Ectodermal cell (in vitro differentiated cells): ENCODE results near the gene KLHL20.
A peak's percentile ranks its signal among the peaks of the same experiment; 100 is the strongest.
"Not testable (repeated sequence)": the region's sequence is repeated elsewhere in the genome, so short reads cannot be mapped to it uniquely, and the experiment has no call there.

Experiments
- H3K27ac ChIP-seq: 2 replicates; pipeline ENCODE4 v1.7.0; 2013; ENCODE audit warnings: mild to moderate bottlenecking, low read depth, low read length; ENCODE audit not compliant: insufficient read depth, poor library complexity, severe bottlenecking
- H3K27me3 ChIP-seq: 2 replicates; pipeline ENCODE4 v1.7.0; 2013; ENCODE audit warnings: mild to moderate bottlenecking, low read length; ENCODE audit not compliant: insufficient read depth, control insufficient read depth, poor library complexity, severe bottlenecking
- H3K36me3 ChIP-seq: one replicate; pipeline ENCODE4 v1.7.0; 2013; ENCODE audit warnings: low read length; ENCODE audit not compliant: control insufficient read depth, insufficient read depth
- H3K4me1 ChIP-seq: one replicate; pipeline ENCODE4 v1.7.0; 2013; ENCODE audit warnings: low read length; ENCODE audit not compliant: control insufficient read depth, insufficient read depth
- H3K4me3 ChIP-seq: 2 replicates; pipeline ENCODE4 v1.7.0; 2013; ENCODE audit warnings: low read depth, low read length, control low read depth; ENCODE audit not compliant: insufficient read depth
- H3K9me3 ChIP-seq: 2 replicates; pipeline ENCODE4 v1.7.0; 2013; ENCODE audit warnings: mild to moderate bottlenecking, low read length, moderate library complexity; ENCODE audit not compliant: control insufficient read depth
- WGBS, 2 experiments: methylation state at CpG; one replicate each; pipeline ENCODE4 v1.1.7; 2013; ENCODE audit warnings: missing lambda C conversion rate in 2 of 2; 5-methylcytosine and 5-hydroxymethylcytosine counted together

The KLHL20 gene

DNA sequence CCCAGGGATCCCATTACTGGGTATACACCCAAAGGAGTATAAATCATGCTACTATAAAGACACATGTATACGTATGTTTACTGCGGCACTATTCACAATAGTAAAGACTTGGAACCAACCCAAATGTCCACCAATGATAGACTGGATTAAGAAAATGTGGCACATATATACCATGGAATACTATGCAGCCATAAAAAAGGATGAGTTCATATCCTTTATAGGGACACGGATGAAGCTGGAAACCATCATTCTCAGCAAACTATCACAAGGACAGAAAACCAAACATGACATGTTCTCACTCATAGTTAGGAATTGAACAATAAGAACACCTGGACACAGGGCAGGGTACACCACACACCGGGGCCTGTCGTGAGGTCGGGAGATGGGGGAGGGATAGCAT is 13.5 kb upstream of the KLHL20 start:
- H3K27ac ChIP-seq, H3K27me3 ChIP-seq, H3K4me1 ChIP-seq, H3K4me3 ChIP-seq, H3K36me3 ChIP-seq, H3K9me3 ChIP-seq: not testable (repeated sequence)
- WGBS, 2 experiments: 88 to 96% methylated on average over 5 to 6 of the region's 6 CpGs

DNA sequence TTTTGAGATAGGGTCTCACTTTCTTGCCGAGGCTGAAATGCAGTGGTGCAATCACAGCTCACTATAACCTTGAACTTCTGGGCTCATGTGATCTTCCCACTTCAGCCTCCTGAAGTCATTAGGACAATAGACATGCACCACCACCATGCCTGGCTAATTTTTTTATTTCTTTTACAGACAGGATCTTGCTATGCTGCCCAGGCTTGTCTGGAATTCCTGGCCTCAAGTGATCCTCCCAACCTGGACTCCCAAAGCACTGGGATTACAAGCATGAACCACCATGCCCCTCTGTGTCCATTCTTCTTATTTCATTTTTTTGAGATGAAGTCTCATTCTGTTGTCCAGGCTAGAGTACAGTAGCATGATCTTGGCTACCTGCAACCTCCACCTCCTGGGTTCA is 12.0 kb upstream of the KLHL20 start:
- H3K27ac ChIP-seq: no peak overlapping the region
- no peaks in the 10 kb centered on the region for H3K36me3 ChIP-seq
- H3K27me3 ChIP-seq: no peaks in the 10 kb centered on the region
- H3K4me3 ChIP-seq: no peak overlapping the region
- H3K4me1 ChIP-seq: no peaks in the 10 kb centered on the region
- no peaks in the 10 kb centered on the region for H3K9me3 ChIP-seq
- whole genome bisulfite sequencing, 2 experiments: 89 to 96% methylated on average over 1 of the region's 1 CpG

DNA sequence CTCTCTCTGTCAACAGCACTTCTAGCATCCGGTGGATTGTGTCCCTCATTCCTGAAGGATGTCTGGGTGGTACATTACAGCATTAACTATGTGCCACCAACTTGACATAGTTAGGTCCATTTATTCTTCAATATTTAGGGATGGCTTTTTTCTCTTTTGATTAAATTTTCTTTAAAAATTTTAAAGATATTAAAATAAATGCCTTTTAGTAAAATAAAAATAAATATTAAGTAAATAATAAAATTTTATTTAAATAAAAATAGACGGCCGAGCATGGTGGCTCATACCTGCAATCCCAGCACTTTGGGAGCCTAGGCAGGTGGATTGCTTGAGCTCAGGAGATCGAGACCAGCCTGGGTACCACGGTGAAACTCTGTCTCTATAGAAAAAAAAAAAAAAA is 9.7 kb upstream of the KLHL20 start:
- Histone ChIP-seq H3K4me1 (no peaks in the 10 kb centered on the region), H3K36me3 (no peaks in the 10 kb centered on the region), H3K4me3 (no peak overlapping the region), H3K27ac (no peak overlapping the region), H3K9me3 (no peaks in the 10 kb centered on the region), H3K27me3 (peaks cover 6% of the 10 kb centered on the region)
- 91 to 92% methylated on average over 5 of the region's 5 CpGs for WGBS, 2 experiments

DNA sequence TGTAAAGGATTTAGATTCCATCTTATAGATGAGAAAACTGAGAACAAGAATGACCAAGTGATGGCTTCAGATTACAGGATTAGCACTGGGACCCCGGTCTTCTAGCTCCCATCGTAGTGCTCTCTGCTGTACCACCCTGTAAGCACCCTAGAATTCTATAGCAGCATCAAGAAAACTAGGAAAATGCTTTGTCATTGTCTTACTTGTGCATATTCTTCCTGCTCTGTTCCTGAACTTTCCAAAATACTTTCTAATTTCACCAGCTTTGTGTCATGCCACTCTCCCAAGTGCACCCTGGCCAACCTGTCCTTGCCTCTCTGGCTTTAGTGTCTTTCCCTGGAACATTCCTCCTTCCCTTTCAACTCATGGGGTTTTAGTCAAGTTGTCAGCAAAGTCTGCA is 6.0 kb upstream of the KLHL20 start:
- no peaks in the 10 kb centered on the region for H3K36me3 ChIP-seq
- H3K27ac ChIP-seq: no peak overlapping the region
- 89 to 92% methylated on average over 2 of the region's 2 CpGs for WGBS, 2 experiments
- no peaks in the 10 kb centered on the region for H3K9me3 ChIP-seq
- H3K4me3 ChIP-seq: no peak overlapping the region
- no peaks in the 10 kb centered on the region for H3K4me1 ChIP-seq
- H3K27me3 ChIP-seq: peaks cover 43% of the 10 kb centered on the region

DNA sequence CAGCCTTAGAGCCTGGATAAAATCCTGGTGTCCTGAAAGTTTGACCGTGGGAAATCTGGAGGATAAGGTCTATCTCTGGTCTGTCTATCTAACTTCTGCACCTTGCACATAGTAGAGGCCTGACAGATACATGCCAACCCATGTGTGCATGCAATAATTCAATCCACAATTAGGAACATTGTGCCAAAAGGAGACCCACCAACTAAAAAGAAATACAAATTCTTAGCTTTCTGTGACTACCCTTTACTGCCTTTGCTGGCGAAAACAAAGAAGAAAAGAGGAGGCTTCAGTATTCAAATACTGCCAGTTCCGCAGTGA is 381 bp upstream of the KLHL20 start:
- Histone ChIP-seq H3K4me3 (peak overlapping the region; percentile 88), H3K27ac (no peak overlapping the region), H3K27me3 (peaks cover 41% of the 10 kb centered on the region), H3K4me1 (no peaks in the 10 kb centered on the region), H3K36me3 (no peaks in the 10 kb centered on the region), H3K9me3 (no peaks in the 10 kb centered on the region)
- WGBS, 2 experiments: 65 to 68% methylated on average over 3 of the region's 3 CpGs

DNA sequence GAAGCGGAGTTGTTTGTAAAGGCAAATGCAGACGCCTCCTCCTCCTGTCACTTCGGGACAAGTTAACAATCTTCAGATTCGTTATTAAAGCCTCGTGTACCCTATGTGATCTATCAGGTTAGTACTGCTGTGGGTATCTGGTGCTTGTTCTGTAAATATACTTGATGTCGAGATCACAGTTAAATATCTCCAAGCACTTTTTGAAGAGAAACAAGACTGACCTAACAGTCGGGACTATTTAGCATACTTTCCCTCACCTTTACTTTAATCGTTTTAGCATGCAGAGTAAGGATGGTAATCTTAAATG is 710 bp downstream of the KLHL20 start:
- WGBS, 2 experiments: 5 to 6% methylated on average over 7 to 8 of the region's 8 CpGs
- no peaks in the 10 kb centered on the region for H3K36me3 ChIP-seq
- no peaks in the 10 kb centered on the region for H3K4me1 ChIP-seq
- H3K9me3 ChIP-seq: no peaks in the 10 kb centered on the region
- H3K4me3 ChIP-seq: peak overlapping the region; percentile 88
- H3K27ac ChIP-seq: peak overlapping the region; percentile 81
- peaks cover 34% of the 10 kb centered on the region for H3K27me3 ChIP-seq

DNA sequence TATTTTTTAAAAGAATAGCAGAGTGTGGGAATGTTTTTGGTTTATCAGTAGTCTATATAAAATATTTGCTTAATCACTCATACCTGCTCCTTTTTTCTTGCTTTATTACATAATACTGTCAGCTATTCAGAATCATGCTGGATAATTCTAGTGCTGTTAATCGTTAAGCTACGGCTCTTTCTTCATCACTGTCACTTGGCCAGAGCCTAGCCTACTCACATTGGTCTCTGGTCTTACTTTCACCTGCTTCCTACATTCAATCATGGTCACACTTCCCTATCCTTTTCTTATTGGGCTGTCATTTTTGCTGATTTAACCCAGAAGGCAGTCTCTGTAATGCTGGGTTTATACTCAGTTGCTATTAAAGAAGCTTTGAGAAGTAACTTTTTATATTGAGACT is 2.5 kb downstream of the KLHL20 start:
- Histone ChIP-seq H3K9me3 (no peaks in the 10 kb centered on the region), H3K27ac (no peak overlapping the region), H3K36me3 (no peaks in the 10 kb centered on the region), H3K4me3 (no peak overlapping the region), H3K27me3 (peaks cover 17% of the 10 kb centered on the region), H3K4me1 (no peaks in the 10 kb centered on the region)
- WGBS, 2 experiments: 98 to 100% methylated on average over 2 of the region's 2 CpGs

DNA sequence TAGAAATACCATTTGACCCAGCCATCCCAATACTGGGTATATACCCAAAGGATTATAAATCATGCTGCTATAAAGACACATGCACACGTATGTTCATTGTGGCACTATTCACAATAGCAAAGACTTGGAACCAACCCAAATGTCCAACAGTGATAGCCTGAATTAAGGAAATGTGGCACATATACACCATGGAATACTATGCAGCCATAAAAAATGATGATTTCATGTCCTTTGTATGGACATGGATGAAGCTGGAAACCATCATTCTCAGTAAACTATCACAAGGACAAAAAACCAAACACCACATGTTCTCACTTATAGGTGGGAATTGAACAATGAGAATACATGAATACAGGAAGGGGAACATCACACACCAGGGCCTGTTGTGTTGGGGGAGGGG is 16.6 kb downstream of the KLHL20 start:
- H3K27ac ChIP-seq, H3K4me1 ChIP-seq, H3K9me3 ChIP-seq, H3K36me3 ChIP-seq, H3K27me3 ChIP-seq, H3K4me3 ChIP-seq: not testable (repeated sequence)
- 86 to 93% methylated on average over 1 of the region's 1 CpG for WGBS, 2 experiments

DNA sequence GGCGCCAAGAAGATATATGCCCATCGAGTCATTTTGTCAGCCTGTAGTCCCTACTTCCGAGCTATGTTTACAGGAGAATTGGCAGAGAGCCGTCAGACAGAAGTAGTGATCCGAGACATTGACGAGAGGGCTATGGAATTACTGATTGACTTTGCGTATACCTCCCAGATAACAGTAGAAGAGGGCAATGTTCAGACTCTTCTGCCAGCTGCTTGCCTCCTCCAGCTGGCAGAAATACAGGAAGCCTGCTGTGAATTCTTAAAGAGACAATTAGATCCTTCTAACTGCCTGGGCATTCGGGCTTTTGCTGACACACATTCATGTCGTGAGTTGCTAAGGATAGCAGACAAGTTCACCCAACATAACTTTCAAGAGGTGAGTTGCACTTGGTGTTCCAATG is 19.1 kb downstream of the KLHL20 start:
- WGBS, 2 experiments: 95 to 97% methylated on average over 9 of the region's 9 CpGs

DNA sequence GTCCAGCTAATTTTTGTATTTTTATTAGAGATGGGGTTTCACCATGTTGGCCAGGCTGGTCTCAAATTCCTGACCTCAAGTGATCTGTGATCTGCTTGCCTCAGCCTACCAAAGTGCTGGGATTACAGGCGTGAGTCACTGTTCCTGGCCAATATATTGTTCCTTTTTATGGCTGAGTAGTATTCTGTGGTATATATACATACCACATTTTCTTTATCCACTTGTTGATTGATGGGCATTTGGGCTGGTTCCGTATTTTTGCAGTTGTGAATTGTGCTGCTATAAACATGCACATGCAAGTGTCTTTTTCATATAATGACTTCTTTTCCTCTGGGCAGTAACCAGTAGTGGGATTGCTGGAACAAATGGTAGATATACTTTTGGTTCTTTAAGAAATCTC is 21.3 kb downstream of the KLHL20 start:
- H3K4me3 ChIP-seq, H3K27ac ChIP-seq, H3K9me3 ChIP-seq, H3K27me3 ChIP-seq, H3K4me1 ChIP-seq, H3K36me3 ChIP-seq: not testable (repeated sequence)
- 91% methylated on average over 2 of the region's 2 CpGs for WGBS, 2 experiments

More for the DNA sequence above, 19.1 kb downstream of the KLHL20 start:
- Histone ChIP-seq H3K4me3 (no peak overlapping the region), H3K36me3 (peaks cover 6% of the 10 kb centered on the region), H3K27me3 (no peaks in the 10 kb centered on the region), H3K4me1 (no peaks in the 10 kb centered on the region), H3K27ac (no peak overlapping the region), H3K9me3 (no peaks in the 10 kb centered on the region)

DNA sequence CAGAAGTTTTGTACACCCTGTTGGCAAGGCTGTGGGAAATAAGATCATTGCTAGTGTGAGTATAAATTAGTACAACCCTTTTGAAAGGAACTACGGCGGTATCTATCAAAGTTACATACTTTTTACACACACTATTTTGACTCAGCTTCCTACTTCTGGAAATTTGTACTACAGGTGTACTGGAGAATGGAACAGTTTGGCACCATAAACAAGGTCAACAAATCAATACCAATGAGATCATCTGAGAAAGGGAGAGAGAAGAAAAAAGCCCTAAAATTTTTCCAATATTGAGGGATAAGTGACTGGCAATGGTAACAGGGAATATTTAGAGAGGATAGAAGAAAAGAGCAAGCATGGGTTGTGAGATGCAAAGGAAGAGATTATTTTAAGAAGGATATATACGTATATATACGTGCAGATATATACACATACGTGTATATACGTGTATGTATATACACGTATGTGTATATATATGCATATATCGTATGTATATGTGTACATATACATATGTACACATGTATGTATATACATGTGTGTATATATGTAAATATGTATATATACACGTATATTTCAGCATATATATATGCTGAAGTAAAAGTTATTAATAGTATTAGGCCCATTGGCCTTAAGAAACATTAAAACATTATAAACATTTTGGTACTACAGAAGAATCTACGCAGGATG is 27.6 kb downstream of the KLHL20 start:
- no peak overlapping the region for H3K27ac ChIP-seq
- no peaks in the 10 kb centered on the region for H3K36me3 ChIP-seq
- 96 to 100% methylated on average over 3 to 8 of the region's 10 CpGs for WGBS, 2 experiments
- H3K27me3 ChIP-seq: no peaks in the 10 kb centered on the region
- no peak overlapping the region for H3K4me3 ChIP-seq
- no peaks in the 10 kb centered on the region for H3K9me3 ChIP-seq
- no peaks in the 10 kb centered on the region for H3K4me1 ChIP-seq
